ENCODE data around the gene IPO4.
A peak's percentile ranks its signal among the peaks of the same experiment; 100 is the strongest.

The IPO4 gene

GRCh38 chr14:24146978-24147760, 41.4 kb downstream of the IPO4 start, which contains the start of gene RNF31:
Gene RNF31 (plus strand): TSS chr14:24147498. CDS start chr14:24147699, 201 bp downstream.
- DNase-seq: peak; percentile 95

- DNase-seq: peak; percentile 95
Observed at GRCh38 chr14:24146453-24146977, 42.1 kb downstream of the IPO4 start, which contains the start of gene PSME2. Gene PSME2 (minus strand): TSS chr14:24146610. CDS start chr14:24146581, 29 bp downstream.

- no peak for DNase-seq
Observed at GRCh38 chr14:24145690-24146452, 42.7 kb downstream of the IPO4 start.

- DNase-seq: no peak
Observed at GRCh38 chr14:24145219-24145618, 43.4 kb downstream of the IPO4 start.

GRCh38 chr14:24144451-24144850, 44.2 kb downstream of the IPO4 start:
- DNase-seq: no peak

GRCh38 chr14:24143511-24143910, 45.1 kb downstream of the IPO4 start:
- DNase-seq: no peak

GRCh38 chr14:24141097-24141880, 47.3 kb downstream of the IPO4 start, which contains the start of gene EMC9:
Gene EMC9 (minus strand): TSS chr14:24141591. CDS start chr14:24141304, 287 bp downstream.
- peak; percentile 99 for DNase-seq

- DNase-seq: no peak
Observed at GRCh38 chr14:24139272-24139934, 49.2 kb downstream of the IPO4 start.

- DNase-seq: no peak
Observed at GRCh38 chr14:24138396-24139271, 50.0 kb downstream of the IPO4 start.

- DNase-seq: no peak
Observed at GRCh38 chr14:24137529-24138395, 50.9 kb downstream of the IPO4 start.

GRCh38 chr14:24136684-24137528, 51.7 kb downstream of the IPO4 start:
- DNase-seq: no peak

- DNase-seq: peak; percentile 96
Observed at GRCh38 chr14:24135834-24136683, 52.6 kb downstream of the IPO4 start, which contains the start of gene PSME1. Gene PSME1 (plus strand): TSS chr14:24136194. CDS start chr14:24136263, 69 bp downstream.

- DNase-seq: no peak
Observed at GRCh38 chr14:24135584-24135833, 53.1 kb downstream of the IPO4 start.

GRCh38 chr14:24133735-24134134, 54.9 kb downstream of the IPO4 start:
- DNase-seq: no peak

GRCh38 chr14:24132976-24133375, 55.6 kb downstream of the IPO4 start:
- no peak for DNase-seq

GRCh38 chr14:24132061-24132685, 56.4 kb downstream of the IPO4 start:
- peak; percentile 66 for DNase-seq

GRCh38 chr14:24131549-24131966, 57.1 kb downstream of the IPO4 start:
- DNase-seq: no peak
